MV-4-11 (cell line): Measurements from ENCODE around the gene DYNLT5.
"Not testable (repeated sequence)": the region's sequence is repeated elsewhere in the genome, so short reads cannot be mapped to it uniquely, and the experiment has no call there.

Experiments
- DNase-seq: peaks from one replicate; lab custom pipeline; 2025; lab: John Stamatoyannopoulos, UW

The DYNLT5 gene

GRCh38 chr1:66752000-66752592 lies at the start of gene DYNLT5:
DYNLT5 (plus strand) TSS chr1:66752459; CDS start chr1:66754659, 2,200 bp downstream.
- DNase-seq = peak; percentile 75

- no peak for DNase-seq
These were observed 47.9 kb upstream of the DYNLT5 start for GRCh38 chr1:66704177-66704875.

GRCh38 chr1:66705110-66705509 lies 47.1 kb upstream of the DYNLT5 start:
- no peak for DNase-seq

DNA sequence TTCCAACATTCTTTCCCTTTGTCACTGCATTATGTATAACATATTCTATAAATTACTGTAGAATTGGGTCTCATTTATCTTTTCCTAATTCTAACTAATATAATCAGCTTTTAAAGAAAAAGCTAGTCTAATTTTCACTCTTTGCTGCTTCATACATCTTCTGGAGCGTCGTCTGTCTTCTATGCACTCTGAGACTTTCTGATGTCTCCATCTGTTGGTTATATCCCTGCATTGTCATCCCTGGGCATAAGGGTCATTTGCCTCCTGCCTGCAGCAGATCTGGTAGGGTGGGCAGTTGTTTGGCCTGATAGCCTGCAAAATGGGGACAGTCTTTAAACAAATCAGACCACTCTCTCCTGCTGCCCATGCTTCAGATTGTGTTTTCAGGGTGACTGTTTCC lies 40.8 kb upstream of the DYNLT5 start:
- no peak for DNase-seq

DNA sequence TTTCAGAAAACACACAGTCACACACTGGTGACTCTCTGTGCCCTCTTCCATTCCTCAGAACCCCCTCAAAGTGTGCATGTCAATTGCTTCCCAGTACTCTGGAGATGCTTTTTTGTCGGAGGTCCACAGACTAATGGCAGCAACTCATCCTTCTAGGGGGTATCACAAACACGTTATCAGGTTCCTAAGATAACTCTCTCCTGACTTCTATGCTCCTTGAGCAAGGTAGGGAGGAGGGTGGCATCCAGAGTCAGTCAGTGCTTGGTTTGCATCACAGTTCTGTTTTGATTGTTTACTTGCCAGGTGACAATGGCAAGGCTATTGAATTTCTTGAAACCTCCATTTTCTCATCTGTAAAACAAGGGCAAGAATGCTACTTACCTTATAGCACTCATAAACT lies 39.4 kb upstream of the DYNLT5 start:
- DNase-seq = no peak

GRCh38 chr1:66723985-66724384 lies 28.3 kb upstream of the DYNLT5 start:
- no peak for DNase-seq

GRCh38 chr1:66725885-66726665 lies 26.2 kb upstream of the DYNLT5 start:
- peak; percentile 70 for DNase-seq

- DNase-seq = no peak
These were observed 24.2 kb upstream of the DYNLT5 start for GRCh38 chr1:66728021-66728420.

DNA sequence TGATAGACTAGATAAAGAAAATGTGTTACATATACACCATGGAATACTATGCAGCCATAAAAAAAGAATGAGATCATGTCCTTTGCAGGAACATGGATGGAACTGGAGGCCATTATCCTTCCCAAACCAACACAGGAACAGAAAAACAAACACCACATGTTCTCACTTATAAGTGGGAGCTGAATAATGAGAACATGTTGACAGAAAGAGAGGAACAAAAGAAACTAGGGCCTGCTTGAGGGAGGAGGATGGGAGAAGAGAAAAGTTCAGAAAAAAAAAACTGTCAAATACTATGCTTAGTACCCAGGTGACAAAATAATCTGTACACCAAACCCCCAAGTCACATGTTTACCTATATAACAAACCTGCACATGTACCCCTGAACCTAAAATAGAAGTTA lies 23.5 kb upstream of the DYNLT5 start:
- DNase-seq = not testable (repeated sequence)

DNA sequence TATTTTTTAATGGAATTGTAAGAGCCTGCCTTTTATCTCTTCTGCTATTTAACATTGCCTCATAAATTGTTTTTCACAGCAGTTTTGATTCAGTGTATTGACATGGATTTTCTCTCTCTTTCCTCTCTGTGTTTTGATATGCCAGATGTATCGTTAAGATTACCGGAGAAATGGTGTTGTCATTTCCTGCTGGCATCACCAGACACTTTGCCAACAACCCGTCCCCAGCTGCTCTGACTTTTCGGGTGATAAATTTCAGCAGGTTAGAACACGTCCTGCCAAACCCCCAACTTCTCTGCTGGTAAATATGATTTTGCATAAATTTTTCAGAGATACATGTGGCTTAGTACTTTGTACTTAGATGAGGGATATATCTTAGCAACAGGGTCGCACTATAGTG lies 23.1 kb upstream of the DYNLT5 start:
- no peak for DNase-seq

GRCh38 chr1:66729523-66729922 lies 22.7 kb upstream of the DYNLT5 start:
- no peak for DNase-seq

- no peak for DNase-seq
These were observed 21.8 kb upstream of the DYNLT5 start for GRCh38 chr1:66730462-66730861.

GRCh38 chr1:66731170-66731865 lies 20.9 kb upstream of the DYNLT5 start:
- DNase-seq = no peak

DNA sequence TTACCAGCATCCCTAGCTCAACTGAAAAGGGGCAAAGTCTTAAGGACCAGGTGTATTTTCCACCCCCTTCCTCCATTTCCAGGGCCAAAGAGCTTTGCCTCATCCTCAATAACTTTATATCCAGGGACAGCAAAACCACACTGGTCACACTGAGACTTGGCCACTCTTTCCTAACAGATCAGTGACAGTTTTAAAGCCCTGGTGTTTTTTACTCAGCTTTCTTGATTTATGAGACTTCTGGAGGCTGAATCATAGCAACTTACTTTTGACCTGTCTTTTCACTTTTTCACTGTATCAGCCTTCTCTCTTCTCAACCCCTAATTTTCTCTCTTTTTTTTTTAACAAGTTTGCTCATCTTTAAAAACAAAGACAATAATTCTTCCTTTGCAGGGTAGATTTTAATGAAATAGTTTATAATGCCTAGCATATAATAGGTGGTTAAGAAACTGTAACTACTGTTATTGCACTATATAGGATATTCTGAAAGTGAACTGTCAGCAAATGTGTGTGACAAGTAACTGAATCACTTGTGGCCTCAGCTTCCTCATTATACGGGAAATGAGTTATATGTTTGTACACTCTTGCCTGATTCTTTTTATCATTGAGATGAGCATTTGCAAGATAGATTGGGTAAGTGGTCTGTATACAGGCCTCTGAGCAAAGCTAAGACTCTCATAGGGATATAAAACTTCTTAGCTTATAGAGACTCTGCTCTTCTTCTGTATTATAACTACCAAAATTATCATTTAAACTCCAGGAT lies 19.7 kb upstream of the DYNLT5 start:
- DNase-seq = peak; percentile 85

DNA sequence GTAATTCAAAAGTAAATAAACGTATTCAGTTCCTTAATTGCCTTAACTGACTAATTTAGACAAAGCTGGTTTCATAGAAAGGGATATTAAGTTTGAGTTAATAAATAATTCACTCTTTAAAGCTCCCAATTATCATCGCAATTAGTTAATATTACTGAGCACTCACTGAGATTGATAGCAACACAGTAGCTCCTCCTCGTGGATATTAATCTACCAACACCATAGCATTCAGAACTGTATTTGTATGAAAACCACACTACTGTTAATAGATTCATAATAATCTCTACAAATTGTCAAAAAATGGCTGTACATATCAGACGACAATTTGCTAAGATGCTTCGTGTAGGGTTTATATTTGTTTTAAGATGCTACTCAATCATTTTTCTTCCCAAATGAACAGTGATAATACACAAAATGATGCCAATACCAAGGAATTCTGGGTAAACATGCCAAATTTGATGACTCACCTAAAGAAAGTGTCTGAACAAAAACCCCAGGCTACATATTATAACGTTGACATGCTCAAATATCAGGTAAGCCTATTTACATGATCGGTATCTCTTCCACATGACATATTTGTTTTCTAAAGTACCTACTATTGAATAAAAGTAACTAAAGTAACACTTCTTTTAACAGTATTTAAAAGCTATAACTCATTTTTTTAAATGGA lies 18.8 kb upstream of the DYNLT5 start:
- DNase-seq = no peak

DNA sequence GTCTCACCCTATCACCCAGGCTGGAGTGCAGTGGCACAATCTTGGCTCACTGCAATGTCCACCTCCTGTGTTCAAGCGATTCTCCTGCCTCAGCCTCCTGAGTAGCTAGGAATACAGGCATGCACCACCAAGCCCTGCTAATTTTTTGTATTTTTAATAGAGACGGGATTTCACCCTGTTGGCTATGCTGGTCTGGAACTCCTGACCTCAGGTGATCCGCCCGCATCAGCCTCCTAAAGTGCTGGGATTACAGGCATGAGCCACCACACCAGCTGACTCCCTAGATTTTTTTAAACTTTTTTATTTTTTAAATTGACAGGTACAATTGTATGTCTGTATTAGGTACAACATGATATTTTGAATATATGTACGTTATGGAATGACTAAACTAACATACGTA lies 17.7 kb upstream of the DYNLT5 start:
- not testable (repeated sequence) for DNase-seq

DNA sequence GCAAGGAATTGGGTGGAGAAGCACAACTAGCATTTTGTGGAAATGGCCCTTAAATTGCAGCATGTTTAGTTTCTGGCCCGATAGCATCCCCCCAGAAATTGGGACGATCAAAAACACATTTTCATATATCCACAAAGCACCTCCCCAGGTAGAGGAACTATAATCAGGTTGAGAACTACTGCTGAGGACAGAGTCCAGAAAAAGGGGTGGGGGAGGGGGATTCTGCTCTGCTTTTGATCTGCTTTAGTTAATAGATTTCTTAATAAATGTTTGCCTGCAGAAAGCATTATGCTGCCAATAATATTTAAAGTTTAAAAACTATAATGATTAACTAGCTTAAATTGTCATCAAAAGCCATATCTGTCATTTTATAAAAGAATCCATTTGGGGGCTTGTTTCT lies 14.4 kb upstream of the DYNLT5 start:
- DNase-seq = no peak

DNA sequence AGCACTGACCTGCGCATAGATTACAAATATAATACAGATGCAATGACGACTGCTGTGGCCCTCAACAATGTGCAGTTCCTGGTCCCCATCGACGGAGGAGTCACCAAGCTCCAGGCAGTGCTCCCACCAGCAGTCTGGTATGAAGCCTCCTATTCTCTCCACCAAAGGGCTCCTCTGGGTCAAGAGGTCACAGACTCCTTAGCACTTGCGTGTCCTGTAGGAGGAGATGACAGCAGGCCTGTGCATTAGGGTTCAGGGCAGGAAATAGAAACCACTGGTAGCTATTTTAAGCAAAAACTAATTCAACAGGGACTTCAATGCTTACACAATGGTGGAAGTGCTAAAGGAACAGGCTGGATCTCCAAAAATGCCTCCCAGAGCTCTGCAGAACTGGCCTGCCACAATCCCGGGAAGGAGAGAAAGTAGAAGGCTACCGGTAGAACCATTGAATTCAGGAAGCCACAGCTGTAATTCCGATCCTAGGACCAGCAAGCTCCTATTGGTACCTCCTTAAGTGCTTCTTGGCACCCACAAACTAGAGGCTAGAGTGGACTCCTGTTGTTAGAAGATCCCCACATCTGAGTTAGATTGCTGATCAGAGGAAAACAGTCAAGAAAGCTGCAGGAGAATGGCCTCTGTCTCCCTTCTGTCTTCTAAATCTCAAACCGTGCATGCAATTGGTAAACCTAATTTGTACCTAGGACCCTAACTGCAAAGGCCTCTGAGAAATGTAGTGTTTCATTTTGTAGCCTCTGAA lies 12.7 kb upstream of the DYNLT5 start:
- peak; percentile 88 for DNase-seq

DNA sequence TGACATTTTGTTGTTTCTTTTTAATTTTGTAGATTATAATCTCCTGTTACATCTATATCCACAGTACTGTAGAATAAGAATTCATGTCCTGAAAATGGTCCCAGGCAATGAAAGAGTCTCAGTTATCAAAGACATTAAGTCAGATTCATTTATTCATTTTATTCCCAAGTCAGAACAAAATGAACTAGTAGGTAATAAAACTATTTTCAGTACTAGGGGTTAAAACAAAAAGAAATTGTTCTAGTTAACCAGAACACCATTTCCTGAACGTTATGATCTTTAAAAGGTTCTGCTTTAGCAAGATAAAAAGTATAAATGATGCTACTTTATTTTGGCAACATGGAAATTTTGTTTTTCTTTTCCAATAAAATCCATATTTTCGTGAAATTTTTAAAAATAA lies 6.8 kb upstream of the DYNLT5 start:
- DNase-seq = no peak

DNA sequence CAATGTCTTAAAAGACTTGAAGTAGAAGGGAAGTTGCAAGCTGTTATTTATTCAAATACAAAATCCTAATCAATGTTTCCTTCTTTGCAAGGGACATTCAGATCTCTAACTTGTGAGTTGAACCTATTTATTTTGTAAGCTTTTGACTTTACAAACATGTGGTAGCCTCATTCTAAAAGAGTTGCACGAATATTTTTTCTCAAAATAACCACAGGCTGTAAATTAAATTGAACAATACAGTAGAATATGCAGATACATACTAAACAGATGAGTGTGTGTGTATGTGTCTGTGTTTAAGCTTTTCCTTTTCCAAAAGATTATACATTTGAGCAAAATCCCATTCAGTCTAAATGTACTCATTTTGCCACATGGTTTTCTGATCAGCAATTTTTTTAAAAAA lies 4.8 kb upstream of the DYNLT5 start:
- DNase-seq = no peak

DNA sequence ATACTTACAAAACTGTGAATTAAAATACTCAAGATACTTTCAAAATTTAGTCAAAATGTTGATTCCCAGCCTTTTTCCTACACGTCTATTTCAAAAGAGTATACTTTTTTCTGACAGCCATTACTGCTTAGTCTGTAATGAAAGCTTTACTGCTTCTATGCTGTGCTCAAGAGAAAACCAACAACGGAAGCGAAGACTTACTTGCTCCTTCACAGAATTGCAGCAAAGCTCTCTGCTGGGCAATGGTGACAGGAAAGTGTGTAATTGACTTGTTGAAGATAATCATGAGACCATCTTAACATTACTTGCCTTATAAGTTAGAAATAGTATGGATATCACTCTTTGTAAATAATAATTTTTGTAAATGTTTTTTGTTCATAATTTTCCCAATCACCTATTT lies 1.7 kb upstream of the DYNLT5 start:
- DNase-seq = no peak
